Measurements from ENCODE around the gene STK39.

- TF ChIP-seq CTCF (IDR thresholded peaks at IDR 0.05; ENCODE audit: insufficient read depth, low read length) (peak; percentile 23), POLR2AphosphoS5 (IDR thresholded peaks at IDR 0.05; ENCODE audit: low read depth) (no peak), GABPA (IDR thresholded peaks at IDR 0.05; ENCODE audit: low read depth) (no peak), REST (IDR thresholded peaks at IDR 0.05; ENCODE audit: insufficient replicate concordance, low read depth) (no peak), SPI1 (IDR thresholded peaks at IDR 0.05; ENCODE audit: borderline replicate concordance, low read depth) (no peak)
Observed at GRCh38 chr2:168119515-168120141, 127.8 kb downstream of the STK39 start.

Data from HL-60 (cell line).